ENCODE results near the gene WDHD1.
A peak's percentile ranks its signal among the peaks of the same experiment; 100 is the strongest.
"Not testable (repeated sequence)": the region's sequence is repeated elsewhere in the genome, so short reads cannot be mapped to it uniquely, and the experiment has no call there.

Gene WDHD1

GRCh38 chr14:54902521-54903420 lies 124.1 kb downstream of the WDHD1 start, which contains the start of gene GCH1:
Gene GCH1 (minus strand): TSS chr14:54902826. CDS start chr14:54902663, 163 bp downstream.
- peak; percentile 66 for DNase-seq

- peak; percentile 79 for DNase-seq
Measured at GRCh38 chr14:54902143-54902520, 124.8 kb downstream of the WDHD1 start.

GRCh38 chr14:54901380-54902142 lies 125.3 kb downstream of the WDHD1 start:
- peak; percentile 5 for DNase-seq

GRCh38 chr14:54899573-54899972 lies 127.3 kb downstream of the WDHD1 start:
- DNase-seq = no peak

GRCh38 chr14:54897809-54898555 lies 128.9 kb downstream of the WDHD1 start:
- not testable (repeated sequence) for DNase-seq

GRCh38 chr14:54895683-54896082 lies 131.2 kb downstream of the WDHD1 start:
- no peak for DNase-seq

GRCh38 chr14:54894995-54895394 lies 131.9 kb downstream of the WDHD1 start:
- no peak for DNase-seq

GRCh38 chr14:54893151-54893760 lies 133.6 kb downstream of the WDHD1 start:
- peak; percentile 14 for DNase-seq

- no peak for DNase-seq
Measured at GRCh38 chr14:54891471-54892245, 135.2 kb downstream of the WDHD1 start.

- no peak for DNase-seq
Measured at GRCh38 chr14:54890788-54891187, 136.1 kb downstream of the WDHD1 start.

- no peak for DNase-seq
Measured at GRCh38 chr14:54889919-54890318, 137.0 kb downstream of the WDHD1 start.

Data from activated gamma-delta T cell treated with Interleukin-2 at 50 U/mL for 16 hours (primary cell).